ENCODE results near the gene TEX26. TPM values are rescaled to one million over a fixed set of nuclear protein-coding genes. Genes with fewer than 3 reads are reported as not detected.

TEX26 gene
- total RNA-seq, 2 donors from 2014 or later, result not detected

GRCh38 chr13:30943881-30944280, 11.4 kb downstream of the TEX26 start:
- H3K27ac Mint-ChIP-seq, result no peak overlapping the region
- no peaks in the 10 kb centered on the region for H3K36me3 ChIP-seq (ENCODE audit: control insufficient read depth, insufficient read depth, low read length)
- no peaks in the 10 kb centered on the region for H3K4me1 ChIP-seq (ENCODE audit: control insufficient read depth, insufficient read depth, low read length)
- no peaks in the 10 kb centered on the region for H3K4me1 Mint-ChIP-seq
- H3K4me3 Mint-ChIP-seq, result no peak overlapping the region
- H3K4me3 ChIP-seq (ENCODE audit: low read length), result no peak overlapping the region
- no peaks in the 10 kb centered on the region for H3K27me3 ChIP-seq (ENCODE audit: control insufficient read depth, insufficient read depth, low read length, poor library complexity, severe bottlenecking)
- peaks cover 15% of the 10 kb centered on the region for H3K9me3 ChIP-seq (ENCODE audit: control insufficient read depth, low read length)
- H3K36me3 Mint-ChIP-seq (ENCODE audit: low read depth), result no peaks in the 10 kb centered on the region
- H3K9me3 Mint-ChIP-seq, result peaks cover 8% of the 10 kb centered on the region
- H3K9ac ChIP-seq (ENCODE audit: extremely low read depth, low read length, poor library complexity, severe bottlenecking), result no peak overlapping the region
- WGBS, 2 experiments (ENCODE audit: insufficient coverage in 1 of 2, insufficient read length in 1 of 2), result 87 to 93% methylated on average over 1 to 3 of the region's 3 CpGs
- TF ChIP-seq, protein P1, sequence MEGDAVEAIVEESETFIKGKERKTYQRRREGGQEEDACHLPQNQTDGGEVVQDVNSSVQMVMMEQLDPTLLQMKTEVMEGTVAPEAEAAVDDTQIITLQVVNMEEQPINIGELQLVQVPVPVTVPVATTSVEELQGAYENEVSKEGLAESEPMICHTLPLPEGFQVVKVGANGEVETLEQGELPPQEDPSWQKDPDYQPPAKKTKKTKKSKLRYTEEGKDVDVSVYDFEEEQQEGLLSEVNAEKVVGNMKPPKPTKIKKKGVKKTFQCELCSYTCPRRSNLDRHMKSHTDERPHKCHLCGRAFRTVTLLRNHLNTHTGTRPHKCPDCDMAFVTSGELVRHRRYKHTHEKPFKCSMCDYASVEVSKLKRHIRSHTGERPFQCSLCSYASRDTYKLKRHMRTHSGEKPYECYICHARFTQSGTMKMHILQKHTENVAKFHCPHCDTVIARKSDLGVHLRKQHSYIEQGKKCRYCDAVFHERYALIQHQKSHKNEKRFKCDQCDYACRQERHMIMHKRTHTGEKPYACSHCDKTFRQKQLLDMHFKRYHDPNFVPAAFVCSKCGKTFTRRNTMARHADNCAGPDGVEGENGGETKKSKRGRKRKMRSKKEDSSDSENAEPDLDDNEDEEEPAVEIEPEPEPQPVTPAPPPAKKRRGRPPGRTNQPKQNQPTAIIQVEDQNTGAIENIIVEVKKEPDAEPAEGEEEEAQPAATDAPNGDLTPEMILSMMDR (conservative IDR thresholded peaks at IDR 0.05), result no peak
- DNase-seq, result no peak
- no peak overlapping the region for H3K27ac ChIP-seq (ENCODE audit: low read depth, low read length)
- H3K27me3 Mint-ChIP-seq (ENCODE audit: insufficient read depth), result no peaks in the 10 kb centered on the region

DNA sequence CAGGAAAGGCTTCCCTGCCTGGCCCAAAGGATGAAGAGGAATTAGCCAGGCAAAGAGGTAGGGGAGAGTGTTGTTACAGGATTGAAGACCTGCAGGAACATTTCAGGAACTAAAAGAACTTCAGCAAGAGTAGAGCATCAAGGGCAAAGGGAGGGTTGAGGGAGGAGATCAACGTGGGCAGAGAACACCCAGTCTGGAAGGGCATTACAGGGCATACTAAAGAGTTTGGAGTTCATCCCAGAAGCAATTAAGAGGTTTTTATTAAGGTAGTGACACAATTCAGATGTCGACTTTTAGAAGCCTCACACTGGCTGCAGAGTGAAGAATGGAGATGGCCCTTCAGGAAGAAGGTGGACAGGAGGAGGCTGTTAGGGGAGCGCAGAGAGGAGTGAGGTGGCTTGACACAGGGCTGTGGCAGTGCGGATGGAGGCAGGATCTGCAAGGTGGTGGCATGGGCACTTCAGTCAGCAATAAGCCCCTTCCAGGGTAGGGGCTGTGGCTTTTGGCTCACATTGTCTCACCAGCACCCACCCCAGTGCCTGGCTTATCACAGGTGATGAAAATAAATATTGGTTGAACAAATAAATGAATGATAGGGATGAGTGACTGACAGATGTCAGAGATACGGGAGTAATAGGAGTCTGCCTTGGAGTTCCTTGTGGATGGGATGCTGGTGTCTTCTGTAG, 24.9 kb downstream of the TEX26 start:
- no peak for DNase-seq
- Mint-ChIP-seq H3K4me1 (peaks cover 3% of the 10 kb centered on the region), H3K4me3 (no peak overlapping the region), H3K27me3 (ENCODE audit: insufficient read depth) (peaks cover 25% of the 10 kb centered on the region), H3K9me3 (no peaks in the 10 kb centered on the region), H3K36me3 (ENCODE audit: low read depth) (no peaks in the 10 kb centered on the region), H3K27ac (no peak overlapping the region)
- H3K9me3 ChIP-seq (ENCODE audit: control insufficient read depth, low read length), result peaks cover 12% of the 10 kb centered on the region
- no peak overlapping the region for H3K27ac ChIP-seq (ENCODE audit: low read depth, low read length)
- peaks cover 2% of the 10 kb centered on the region for H3K4me1 ChIP-seq (ENCODE audit: control insufficient read depth, insufficient read depth, low read length)
- no peak overlapping the region for H3K4me3 ChIP-seq (ENCODE audit: low read length)
- WGBS, 2 experiments (ENCODE audit: insufficient coverage in 1 of 2, insufficient read length in 1 of 2), result 88 to 96% methylated on average over 3 to 5 of the region's 5 CpGs
- H3K27me3 ChIP-seq (ENCODE audit: control insufficient read depth, insufficient read depth, low read length, poor library complexity, severe bottlenecking), result no peaks in the 10 kb centered on the region
- no peaks in the 10 kb centered on the region for H3K36me3 ChIP-seq (ENCODE audit: control insufficient read depth, insufficient read depth, low read length)
- TF ChIP-seq, protein P1 (conservative IDR thresholded peaks at IDR 0.05), result no peak
- H3K9ac ChIP-seq (ENCODE audit: extremely low read depth, low read length, poor library complexity, severe bottlenecking), result no peak overlapping the region

- Mint-ChIP-seq H3K4me3 (no peak overlapping the region), H3K9me3 (peaks cover 3% of the 10 kb centered on the region), H3K4me1 (peaks cover 15% of the 10 kb centered on the region), H3K27me3 (ENCODE audit: insufficient read depth) (peaks cover 14% of the 10 kb centered on the region), H3K36me3 (ENCODE audit: low read depth) (no peaks in the 10 kb centered on the region), H3K27ac (no peak overlapping the region)
- no peaks in the 10 kb centered on the region for H3K36me3 ChIP-seq (ENCODE audit: control insufficient read depth, insufficient read depth, low read length)
- H3K4me1 ChIP-seq (ENCODE audit: control insufficient read depth, insufficient read depth, low read length), result peaks cover 2% of the 10 kb centered on the region
- DNase-seq, result no peak
- 85 to 87% methylated on average over 1 of the region's 1 CpG for WGBS, 2 experiments (ENCODE audit: insufficient coverage in 1 of 2, insufficient read length in 1 of 2)
- H3K27me3 ChIP-seq (ENCODE audit: control insufficient read depth, insufficient read depth, low read length, poor library complexity, severe bottlenecking), result no peaks in the 10 kb centered on the region
- TF ChIP-seq, protein P1 (conservative IDR thresholded peaks at IDR 0.05), result no peak
- peaks cover 12% of the 10 kb centered on the region for H3K9me3 ChIP-seq (ENCODE audit: control insufficient read depth, low read length)
- H3K4me3 ChIP-seq (ENCODE audit: low read length), result no peak overlapping the region
- H3K9ac ChIP-seq (ENCODE audit: extremely low read depth, low read length, poor library complexity, severe bottlenecking), result no peak overlapping the region
- H3K27ac ChIP-seq (ENCODE audit: low read depth, low read length), result no peak overlapping the region
Measured at GRCh38 chr13:30959678-30960077, 27.2 kb downstream of the TEX26 start.

All from endodermal cell (in vitro differentiated cells).